DMS79 (cell line): ENCODE results near the gene PCSK9.
"Not testable (repeated sequence)": the region's sequence is repeated elsewhere in the genome, so short reads cannot be mapped to it uniquely, and the experiment has no call there.

Source experiments
- DNase-seq: peaks from one replicate; lab custom pipeline; 2025; lab: John Stamatoyannopoulos, UW

The PCSK9 gene

GRCh38 chr1:55010194-55010886 is 29.0 kb upstream of the PCSK9 start:
- no peak for DNase-seq

GRCh38 chr1:55010887-55011217 is 28.5 kb upstream of the PCSK9 start:
- DNase-seq = no peak

GRCh38 chr1:55012661-55013060 is 26.7 kb upstream of the PCSK9 start:
- no peak for DNase-seq

- no peak for DNase-seq
Measured at GRCh38 chr1:55015123-55015522, 24.2 kb upstream of the PCSK9 start.

- no peak for DNase-seq
Measured at GRCh38 chr1:55015731-55016620, 23.4 kb upstream of the PCSK9 start.

GRCh38 chr1:55018395-55018794 is 21.0 kb upstream of the PCSK9 start:
- no peak for DNase-seq

- DNase-seq = peak; percentile 70
Measured at GRCh38 chr1:55021942-55022546, 17.3 kb upstream of the PCSK9 start.

GRCh38 chr1:55024163-55024562 is 15.2 kb upstream of the PCSK9 start:
- not testable (repeated sequence) for DNase-seq

GRCh38 chr1:55026682-55027081 is 12.7 kb upstream of the PCSK9 start:
- not testable (repeated sequence) for DNase-seq

GRCh38 chr1:55031098-55031497 is 8.2 kb upstream of the PCSK9 start:
- not testable (repeated sequence) for DNase-seq

GRCh38 chr1:55033265-55033614 is 6.1 kb upstream of the PCSK9 start:
- no peak for DNase-seq

- no peak for DNase-seq
Measured at GRCh38 chr1:55034476-55035133, 4.7 kb upstream of the PCSK9 start.

- DNase-seq = no peak
Measured at GRCh38 chr1:55035904-55036303, 3.4 kb upstream of the PCSK9 start.

GRCh38 chr1:55037733-55038551 is 1.4 kb upstream of the PCSK9 start:
- DNase-seq = no peak

- no peak for DNase-seq
Measured at GRCh38 chr1:55038552-55038838, 853 bp upstream of the PCSK9 start.

GRCh38 chr1:55038974-55039341 is 390 bp upstream of the PCSK9 start:
- DNase-seq = no peak

- no peak for DNase-seq
Measured at GRCh38 chr1:55040083-55040932, 960 bp downstream of the PCSK9 start.

- DNase-seq = no peak
Measured at GRCh38 chr1:55040933-55041494, 1.7 kb downstream of the PCSK9 start.

GRCh38 chr1:55041613-55042012 is 2.3 kb downstream of the PCSK9 start:
- DNase-seq = no peak

- no peak for DNase-seq
Measured at GRCh38 chr1:55043011-55043410, 3.7 kb downstream of the PCSK9 start.

- no peak for DNase-seq
Measured at GRCh38 chr1:55043726-55044125, 4.4 kb downstream of the PCSK9 start.
